Progenitor cell of endocrine pancreas (in vitro differentiated cells): ENCODE results near the gene PXT1. TPM values are rescaled to one million over a fixed set of nuclear protein-coding genes. Genes with fewer than 3 reads are reported as not detected.

ENCODE experiments used
- DNase-seq: peaks from one replicate; pipeline ENCODE4 v3.0.0; 2021; ENCODE audit warnings: low spot score; ENCODE audit not compliant: unreplicated experiment
- H3K27ac Mint-ChIP-seq: 2 replicates; pipeline ENCODE4 v1.8.0; 2021; ENCODE audit warnings: mild to moderate bottlenecking, moderate library complexity, mixed read lengths
- H3K27me3 Mint-ChIP-seq: 2 replicates; pipeline ENCODE4 v1.8.0; 2021; ENCODE audit warnings: mixed read lengths
- H3K36me3 Mint-ChIP-seq: 2 replicates; pipeline ENCODE4 v1.8.0; 2022; ENCODE audit warnings: mixed read lengths; ENCODE audit not compliant: insufficient read depth
- H3K4me1 Mint-ChIP-seq: 2 replicates; pipeline ENCODE4 v1.8.0; 2021; ENCODE audit warnings: low read depth, mixed read lengths
- H3K4me3 Mint-ChIP-seq: 2 replicates; pipeline ENCODE4 v1.8.0; 2021; ENCODE audit warnings: low read depth, mild to moderate bottlenecking, moderate library complexity, mixed read lengths
- H3K9me3 Mint-ChIP-seq: 2 replicates; pipeline ENCODE4 v1.8.0; 2021; ENCODE audit warnings: low read depth, mixed read lengths
- total RNA-seq: library from RNA; stranded (reverse); gene quantifications from 2 replicates; pipeline ENCODE4 v1.2.1, GENCODE V29; 2021
- TF ChIP-seq, protein P1 (sequence below): fragments of 200-600 bp; sonication (generic); IDR thresholded peaks from one replicate; pipeline ENCODE4 v1.5.0; 2021; ENCODE audit warnings: antibody characterized with exemption, mild to moderate bottlenecking; ENCODE audit not compliant: unreplicated experiment

PXT1 gene
- total RNA-seq, 1 donor from 2014 or later = not detected

DNA sequence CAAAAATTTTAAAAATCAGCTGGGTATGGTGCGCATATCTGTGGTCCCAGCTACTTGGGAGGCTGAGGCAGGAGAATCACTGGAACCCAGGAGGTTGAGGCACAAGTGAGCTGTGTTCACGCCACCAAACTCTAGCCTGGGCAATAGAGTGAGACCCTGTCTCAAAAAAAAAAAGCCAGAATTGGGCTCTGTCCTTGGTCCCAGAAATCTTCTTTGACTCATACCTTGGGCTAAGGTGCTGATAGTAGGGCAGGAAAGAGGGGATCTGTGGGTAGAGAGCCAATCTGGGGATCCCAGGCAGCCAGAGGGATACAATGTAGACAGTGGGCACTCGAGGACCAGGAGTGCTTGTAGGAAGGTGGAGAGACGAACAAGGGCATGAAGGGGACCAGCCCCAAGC, 68.5 kb downstream of the PXT1 start:
- Mint-ChIP-seq H3K4me1 (no peaks in the 10 kb centered on the region), H3K4me3 (no peak overlapping the region), H3K36me3 (no peaks in the 10 kb centered on the region), H3K9me3 (no peaks in the 10 kb centered on the region), H3K27me3 (peaks cover 28% of the 10 kb centered on the region), H3K27ac (no peak overlapping the region)
- DNase-seq = no peak
- TF ChIP-seq, protein P1, sequence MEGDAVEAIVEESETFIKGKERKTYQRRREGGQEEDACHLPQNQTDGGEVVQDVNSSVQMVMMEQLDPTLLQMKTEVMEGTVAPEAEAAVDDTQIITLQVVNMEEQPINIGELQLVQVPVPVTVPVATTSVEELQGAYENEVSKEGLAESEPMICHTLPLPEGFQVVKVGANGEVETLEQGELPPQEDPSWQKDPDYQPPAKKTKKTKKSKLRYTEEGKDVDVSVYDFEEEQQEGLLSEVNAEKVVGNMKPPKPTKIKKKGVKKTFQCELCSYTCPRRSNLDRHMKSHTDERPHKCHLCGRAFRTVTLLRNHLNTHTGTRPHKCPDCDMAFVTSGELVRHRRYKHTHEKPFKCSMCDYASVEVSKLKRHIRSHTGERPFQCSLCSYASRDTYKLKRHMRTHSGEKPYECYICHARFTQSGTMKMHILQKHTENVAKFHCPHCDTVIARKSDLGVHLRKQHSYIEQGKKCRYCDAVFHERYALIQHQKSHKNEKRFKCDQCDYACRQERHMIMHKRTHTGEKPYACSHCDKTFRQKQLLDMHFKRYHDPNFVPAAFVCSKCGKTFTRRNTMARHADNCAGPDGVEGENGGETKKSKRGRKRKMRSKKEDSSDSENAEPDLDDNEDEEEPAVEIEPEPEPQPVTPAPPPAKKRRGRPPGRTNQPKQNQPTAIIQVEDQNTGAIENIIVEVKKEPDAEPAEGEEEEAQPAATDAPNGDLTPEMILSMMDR = no peak

DNA sequence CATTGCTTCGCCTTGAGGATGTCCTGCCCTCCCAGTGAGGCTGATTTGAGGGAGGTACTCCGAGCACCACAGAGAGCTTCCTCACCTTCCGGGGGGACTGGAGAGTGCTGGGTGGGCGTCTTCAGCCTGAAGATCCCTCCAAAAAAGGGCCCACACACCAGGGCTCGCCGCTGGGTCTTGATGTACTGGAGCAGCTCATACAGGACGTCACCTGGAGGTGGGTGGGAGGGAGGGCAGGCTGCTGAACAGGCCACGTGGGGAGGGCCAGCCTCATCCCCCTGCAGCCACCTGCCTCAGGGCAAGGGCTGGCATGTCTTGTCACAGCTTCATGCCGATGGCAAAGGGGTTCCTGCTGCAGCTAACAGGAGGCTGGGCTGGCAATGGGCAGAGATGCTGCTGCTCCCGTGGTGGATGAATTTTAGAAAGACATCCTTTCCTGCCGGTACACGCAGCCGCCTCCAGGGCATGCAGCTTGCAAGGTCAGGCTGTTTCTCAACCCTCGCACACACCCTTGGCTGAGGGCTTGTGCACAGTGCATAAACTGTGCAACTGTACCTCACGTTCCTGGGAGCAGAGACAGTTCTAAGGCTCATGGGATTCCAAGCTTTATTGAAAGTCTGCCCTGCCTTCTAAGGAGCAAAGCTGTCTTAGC, 69.2 kb downstream of the PXT1 start:
- H3K27ac Mint-ChIP-seq = no peak overlapping the region
- TF ChIP-seq, protein P1 = no peak
- H3K4me1 Mint-ChIP-seq = no peaks in the 10 kb centered on the region
- no peak for DNase-seq
- no peaks in the 10 kb centered on the region for H3K36me3 Mint-ChIP-seq
- no peaks in the 10 kb centered on the region for H3K9me3 Mint-ChIP-seq
- H3K4me3 Mint-ChIP-seq = no peak overlapping the region
- H3K27me3 Mint-ChIP-seq = peaks cover 31% of the 10 kb centered on the region

DNA sequence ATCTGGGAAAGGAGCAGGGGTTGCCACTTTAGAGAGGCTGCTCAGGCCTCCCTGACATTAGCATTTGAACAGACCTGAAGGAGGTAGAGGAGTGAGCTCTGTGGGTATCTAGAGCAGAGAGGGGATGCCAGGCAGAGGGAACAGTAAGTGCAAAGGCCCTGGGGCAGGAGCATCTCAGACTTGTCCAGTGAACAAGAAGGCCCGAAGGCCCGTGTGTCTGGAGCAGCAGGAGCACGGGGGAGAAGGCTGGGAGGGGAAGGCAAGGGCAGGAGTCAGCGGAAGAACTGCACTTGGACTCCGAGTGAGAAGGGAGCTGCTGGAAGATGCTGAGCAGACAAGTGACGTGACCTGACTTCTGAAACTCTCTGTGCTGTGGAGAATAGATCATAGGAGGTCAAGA, 70.6 kb downstream of the PXT1 start:
- DNase-seq = no peak
- peaks cover 29% of the 10 kb centered on the region for H3K27me3 Mint-ChIP-seq
- H3K27ac Mint-ChIP-seq = no peak overlapping the region
- TF ChIP-seq, protein P1 = no peak
- H3K36me3 Mint-ChIP-seq = no peaks in the 10 kb centered on the region
- H3K4me3 Mint-ChIP-seq = no peak overlapping the region
- H3K4me1 Mint-ChIP-seq = no peaks in the 10 kb centered on the region
- no peaks in the 10 kb centered on the region for H3K9me3 Mint-ChIP-seq

DNA sequence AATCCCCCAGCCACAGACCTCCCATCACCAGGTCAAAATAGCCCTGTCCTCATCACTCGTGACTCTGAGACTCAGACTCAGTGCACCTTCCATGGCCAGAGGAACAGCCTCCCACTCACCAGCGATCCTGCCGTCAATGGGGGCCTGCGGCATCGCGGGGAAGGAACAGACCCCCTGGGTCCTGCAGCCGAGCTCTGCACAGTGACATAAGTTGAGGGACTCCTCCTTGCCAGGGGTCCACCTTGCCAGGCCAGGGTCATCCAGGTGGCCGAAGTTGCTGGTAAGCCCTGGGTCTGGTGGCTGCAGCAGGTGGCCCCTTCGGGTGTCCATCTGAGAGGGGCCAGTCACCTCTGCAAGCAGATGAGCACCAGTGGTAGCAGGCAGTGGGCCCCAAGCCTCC, 71.4 kb downstream of the PXT1 start:
- H3K27ac Mint-ChIP-seq = no peak overlapping the region
- no peak for DNase-seq
- H3K4me1 Mint-ChIP-seq = no peaks in the 10 kb centered on the region
- no peaks in the 10 kb centered on the region for H3K36me3 Mint-ChIP-seq
- no peaks in the 10 kb centered on the region for H3K9me3 Mint-ChIP-seq
- no peak overlapping the region for H3K4me3 Mint-ChIP-seq
- TF ChIP-seq, protein P1 = no peak
- peaks cover 29% of the 10 kb centered on the region for H3K27me3 Mint-ChIP-seq

DNA sequence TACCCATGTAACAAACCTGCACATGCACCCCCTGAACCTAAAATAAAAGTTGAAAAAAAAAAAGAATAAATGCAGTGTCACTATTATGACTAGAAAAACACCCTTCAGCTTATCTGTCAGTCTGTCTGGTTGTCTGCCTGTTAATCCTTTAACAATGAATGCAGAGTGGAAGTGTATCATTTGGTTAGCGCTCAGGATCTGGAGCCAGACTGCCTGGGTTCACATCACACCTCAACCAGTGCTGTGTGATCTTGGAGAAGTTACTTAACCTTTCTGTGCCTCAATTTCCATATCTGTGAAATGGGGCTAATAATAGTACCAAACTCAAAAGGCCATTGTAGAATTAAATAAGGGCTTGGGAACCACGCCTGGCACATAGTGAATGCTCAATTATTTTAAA, 72.0 kb downstream of the PXT1 start:
- H3K9me3 Mint-ChIP-seq = no peaks in the 10 kb centered on the region
- no peaks in the 10 kb centered on the region for H3K4me1 Mint-ChIP-seq
- TF ChIP-seq, protein P1 = no peak
- DNase-seq = no peak
- peaks cover 26% of the 10 kb centered on the region for H3K27me3 Mint-ChIP-seq
- no peak overlapping the region for H3K27ac Mint-ChIP-seq
- H3K4me3 Mint-ChIP-seq = no peak overlapping the region
- no peaks in the 10 kb centered on the region for H3K36me3 Mint-ChIP-seq
